CD4-positive, alpha-beta memory T cell (primary cell): ENCODE results near the gene FAAP100. TPM values are rescaled to one million over a fixed set of nuclear protein-coding genes. Genes with fewer than 3 reads are reported as not detected.

ENCODE experiments used
- CTCF ChIA-PET: fragments of 350-600 bp; sonication (Branson Sonifier 250); formaldehyde crosslinking; loops from one replicate; lab custom pipeline; 2021; ENCODE audit warnings: inconsistent platforms; ENCODE audit not compliant: partially characterized antibody; lab: Charles Lee
- POLR2A ChIA-PET: fragments of 350-600 bp; sonication (Branson Sonifier 250); formaldehyde crosslinking; loops from one replicate; lab custom pipeline; 2021; ENCODE audit not compliant: partially characterized antibody; lab: Charles Lee
- DNase-seq, 5 donors: peaks; one replicate each; pipeline versions ENCODE4 v3.0.0 to v3.0.0-alpha.2; 2020 to 2022; ENCODE audit warnings: mixed read lengths in 1 of 5
- H3K27ac ChIP-seq: one replicate; pipeline ENCODE4 v1.7.0; 2013; ENCODE audit warnings: low read depth, low read length
- H3K27me3 ChIP-seq: 2 replicates; pipeline ENCODE4 v1.7.0; 2013; ENCODE audit warnings: mild to moderate bottlenecking, low read length, moderate library complexity; ENCODE audit not compliant: insufficient read depth
- H3K36me3 ChIP-seq: 2 replicates; pipeline ENCODE4 v1.7.0; 2013; ENCODE audit warnings: mild to moderate bottlenecking, low read length, moderate library complexity; ENCODE audit not compliant: insufficient read depth
- H3K4me1 ChIP-seq: 2 replicates; pipeline ENCODE4 v1.7.0; 2013; ENCODE audit warnings: mild to moderate bottlenecking, low read length, moderate library complexity; ENCODE audit not compliant: insufficient read depth
- H3K4me3 ChIP-seq, 2 donors: one replicate each; pipeline ENCODE4 v1.7.0; 2013; ENCODE audit warnings: low read length in 2 of 2, mild to moderate bottlenecking in 1 of 2
- H3K9me3 ChIP-seq, 2 donors: one replicate each; pipeline ENCODE4 v1.7.0; 2013; ENCODE audit warnings: low read length in 2 of 2, control low read depth in 1 of 2; ENCODE audit not compliant: control insufficient read depth in 1 of 2
- H3K27ac Mint-ChIP-seq, 7 donors: one replicate each; pipeline ENCODE4 v1.8.0; 2020 to 2021; ENCODE audit warnings: mixed read lengths in 7 of 7, mild to moderate bottlenecking in 6 of 7, inconsistent platforms in 3 of 7, moderate library complexity in 3 of 7
- H3K27me3 Mint-ChIP-seq, 2 donors: one replicate each; pipeline ENCODE4 v1.8.0; 2020 to 2021; ENCODE audit warnings: mixed read lengths in 2 of 2
- H3K36me3 Mint-ChIP-seq, 2 donors: one replicate each; pipeline ENCODE4 v1.8.0; 2020 to 2021; ENCODE audit warnings: mixed read lengths in 2 of 2, inconsistent platforms in 1 of 2, mild to moderate bottlenecking in 1 of 2
- H3K4me1 Mint-ChIP-seq, 4 donors: one replicate each; pipeline ENCODE4 v1.8.0; 2020 to 2021; ENCODE audit warnings: mixed read lengths in 4 of 4, mild to moderate bottlenecking in 1 of 4
- H3K4me3 Mint-ChIP-seq, 8 donors: one replicate each; pipeline ENCODE4 v1.8.0; 2020 to 2021; ENCODE audit warnings: mixed read lengths in 8 of 8, mild to moderate bottlenecking in 7 of 8, moderate library complexity in 6 of 8, inconsistent platforms in 3 of 8
- H3K9me3 Mint-ChIP-seq, 8 donors: one replicate each; pipeline ENCODE4 v1.8.0; 2020 to 2021; ENCODE audit warnings: mixed read lengths in 8 of 8, mild to moderate bottlenecking in 5 of 8, inconsistent platforms in 3 of 8, moderate library complexity in 1 of 8
- intact Hi-C: fragments of 100-400 bp; cut with micrococcal nuclease; formaldehyde crosslinking; loops from one replicate; pipeline ENCODE4 v1.15.1; 2023
- polyA plus RNA-seq, 2 donors: library from polyadenylated mRNA; unstranded; fragments of 300-500 nt; fragmentation: Illumina TruSeq; gene quantifications; one replicate each; pipeline ENCODE4 v1.2.3, GENCODE V29; 2021
- total RNA-seq, 2 experiments: library from RNA; stranded (reverse); gene quantifications; one replicate each; pipeline ENCODE4 v1.2.3, GENCODE V29; 2021

FAAP100 gene
- total and polyA plus RNA-seq, 4 experiments from 2014 or later: 8.5 to 56.0 (median 33.9) TPM

DNA sequence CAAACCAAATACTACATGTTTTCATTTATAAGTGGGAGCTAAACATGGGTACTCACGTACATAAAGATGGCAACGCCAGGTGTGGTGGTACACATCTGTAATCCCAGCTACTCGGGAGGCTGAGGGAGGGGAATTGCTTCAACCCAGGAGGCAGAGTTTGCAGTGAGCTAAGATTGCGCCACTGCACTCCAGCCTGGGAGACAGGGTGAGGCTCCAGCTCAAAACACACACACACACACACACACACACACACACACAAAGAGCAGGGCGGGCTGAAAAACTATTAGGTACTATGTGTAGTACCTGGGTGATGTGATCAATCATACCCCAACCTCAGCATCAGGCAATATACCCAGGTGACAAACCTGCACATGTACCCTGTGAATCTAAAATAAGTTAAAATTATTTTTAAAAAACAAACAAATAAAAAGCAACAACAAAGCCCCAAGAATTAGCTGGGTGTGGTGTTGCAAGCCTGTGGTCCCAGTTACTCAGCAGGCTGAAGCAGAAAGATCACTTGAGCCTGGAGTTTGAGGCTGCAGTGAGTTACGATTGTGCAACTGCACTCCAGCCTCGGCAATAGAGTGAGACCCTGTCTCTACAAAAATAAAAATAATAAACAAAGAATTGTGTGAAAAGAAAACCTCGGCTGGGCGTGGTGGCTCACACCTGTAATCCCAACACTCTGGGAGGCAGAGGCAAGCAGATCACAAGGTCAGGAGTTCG, 11.9 kb upstream of the FAAP100 start:
- peaks cover 60% of the 10 kb centered on the region for H3K36me3 ChIP-seq

DNA sequence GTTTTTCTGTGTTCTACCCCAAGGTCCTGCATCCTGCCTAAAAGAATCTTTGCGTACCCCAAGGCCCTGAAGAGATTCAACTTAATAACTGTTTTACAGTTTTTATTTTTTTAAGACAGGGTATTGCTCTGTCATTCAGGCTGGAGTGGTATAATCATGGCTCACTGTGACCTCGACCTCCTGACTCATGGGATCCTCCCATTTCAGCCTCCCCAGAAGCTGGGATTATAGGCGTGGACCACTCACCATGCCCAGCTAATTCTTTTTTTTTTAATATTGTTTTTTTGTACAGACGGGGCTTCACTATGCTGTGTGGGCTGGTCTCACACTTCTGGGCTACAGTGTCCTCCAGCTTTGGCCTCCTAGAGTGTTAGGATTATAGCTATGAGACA, 9.3 kb upstream of the FAAP100 start:
- Mint-ChIP-seq H3K36me3 (peaks cover 23 to 59% of the 10 kb centered on the region in 2 donors), H3K27ac (no peak overlapping the region)
- CTCF ChIA-PET: interaction anchor here (1.5 kb wide), 1 partner anchor 40 kb away, joined by 6 read pairs; no protein-coding TSS in a partner anchor

More for the DNA sequence above, 11.9 kb upstream of the FAAP100 start:
- POLR2A ChIA-PET: interaction anchor here (0.9 to 1.4 kb wide), 2 partner anchors 11 to 55 kb away, joined by 3 to 4 read pairs; no protein-coding TSS in a partner anchor
- Histone ChIP-seq H3K27me3 (no peaks in the 10 kb centered on the region), H3K4me3 (no peak overlapping the region), H3K9me3 (no peaks in the 10 kb centered on the region), H3K27ac (no peak overlapping the region), H3K4me1 (no peaks in the 10 kb centered on the region)
- H3K9me3 Mint-ChIP-seq: no peaks in the 10 kb centered on the region
- H3K27ac Mint-ChIP-seq: no peak overlapping the region
- CTCF ChIA-PET: interaction anchor here (1.7 kb wide), 1 partner anchor 38 kb away, joined by 4 read pairs; no protein-coding TSS in a partner anchor
- H3K4me3 Mint-ChIP-seq: no peak overlapping the region
- intact Hi-C loops: no loop called here
- DNase-seq: no peak
- peaks cover 31 to 71% of the 10 kb centered on the region in 2 donors for H3K36me3 Mint-ChIP-seq
- H3K27me3 Mint-ChIP-seq: no peaks in the 10 kb centered on the region
- peaks cover 0 to 2% (median 0%) of the 10 kb centered on the region in 4 donors for H3K4me1 Mint-ChIP-seq

DNA sequence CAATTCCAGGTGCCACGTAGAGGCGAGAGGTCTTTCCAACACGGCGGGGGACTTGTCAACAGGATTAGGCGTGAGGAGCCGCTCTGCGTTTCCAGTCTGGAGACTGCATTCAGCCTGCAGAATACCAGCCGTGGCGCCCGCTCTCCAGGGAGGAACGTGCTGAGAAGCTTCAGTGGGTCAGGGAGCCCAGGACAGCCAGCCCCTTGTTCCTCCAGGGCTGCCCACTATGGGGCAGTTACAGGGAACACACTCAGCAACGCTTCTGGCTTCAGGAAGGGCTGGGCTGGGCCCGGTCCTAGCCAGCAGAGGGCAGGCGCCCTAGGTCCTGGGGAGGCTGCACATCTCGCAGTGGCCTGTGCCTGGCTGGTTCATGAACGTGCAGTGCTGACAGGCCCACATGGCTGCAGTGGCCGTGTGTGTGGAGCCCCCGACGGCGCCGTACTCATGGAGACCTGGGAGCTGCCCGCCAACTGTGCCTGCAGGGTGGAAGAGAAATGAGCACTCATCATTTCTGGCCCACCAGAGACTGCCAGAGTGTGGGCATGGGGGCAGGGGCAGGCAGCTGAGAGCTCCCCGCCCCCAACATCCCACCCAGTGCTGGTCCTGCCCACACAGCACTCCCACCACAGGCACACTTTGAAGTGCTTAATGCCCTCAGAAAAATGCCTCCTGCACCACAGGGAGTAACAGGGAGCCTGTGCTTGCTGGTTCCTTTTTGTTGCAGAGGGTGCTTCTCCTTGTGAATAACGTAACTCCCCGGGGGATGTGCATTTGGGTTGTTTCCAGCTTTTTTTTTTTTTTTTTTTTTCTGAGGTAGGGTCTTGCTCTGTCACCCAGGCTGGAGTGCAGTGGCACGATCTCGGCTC, 7.0 kb upstream of the FAAP100 start:
- Histone ChIP-seq H3K9me3 (no peaks in the 10 kb centered on the region), H3K36me3 (peaks cover 20% of the 10 kb centered on the region), H3K4me1 (peaks cover 3% of the 10 kb centered on the region), H3K27me3 (no peaks in the 10 kb centered on the region), H3K27ac (no peak overlapping the region), H3K4me3 (no peak overlapping the region)
- H3K27ac Mint-ChIP-seq: no peak overlapping the region
- CTCF ChIA-PET: no interaction called here
- no peak overlapping the region for H3K4me3 Mint-ChIP-seq
- H3K9me3 Mint-ChIP-seq: peaks cover 0 to 2% (median 0%) of the 10 kb centered on the region in 8 donors
- H3K36me3 Mint-ChIP-seq: peaks cover 12 to 38% of the 10 kb centered on the region in 2 donors
- intact Hi-C loops: no loop called here
- DNase-seq: no peak
- peaks cover 1 to 4% (median 2%) of the 10 kb centered on the region in 4 donors for H3K4me1 Mint-ChIP-seq
- POLR2A ChIA-PET: no interaction called here
- H3K27me3 Mint-ChIP-seq: no peaks in the 10 kb centered on the region

More for the DNA sequence above, 9.3 kb upstream of the FAAP100 start:
- DNase-seq: no peak
- Mint-ChIP-seq H3K9me3 (peaks cover 0 to 2% (median 0%) of the 10 kb centered on the region in 8 donors), H3K4me3 (no peak overlapping the region), H3K4me1 (peaks cover 0 to 2% (median 0%) of the 10 kb centered on the region in 4 donors), H3K27me3 (no peaks in the 10 kb centered on the region)
- no peaks in the 10 kb centered on the region for H3K4me1 ChIP-seq
- H3K36me3 ChIP-seq: peaks cover 40% of the 10 kb centered on the region
- no peak overlapping the region for H3K4me3 ChIP-seq
- no peaks in the 10 kb centered on the region for H3K27me3 ChIP-seq
- intact Hi-C loops: no loop called here
- H3K27ac ChIP-seq: no peak overlapping the region
- POLR2A ChIA-PET: interaction anchor here (0.6 to 2.4 kb wide), 2 partner anchors 9 to 23 kb away, joined by 5 to 8 read pairs; partner anchors contain the start of gene FAAP100
- H3K9me3 ChIP-seq: no peaks in the 10 kb centered on the region

DNA sequence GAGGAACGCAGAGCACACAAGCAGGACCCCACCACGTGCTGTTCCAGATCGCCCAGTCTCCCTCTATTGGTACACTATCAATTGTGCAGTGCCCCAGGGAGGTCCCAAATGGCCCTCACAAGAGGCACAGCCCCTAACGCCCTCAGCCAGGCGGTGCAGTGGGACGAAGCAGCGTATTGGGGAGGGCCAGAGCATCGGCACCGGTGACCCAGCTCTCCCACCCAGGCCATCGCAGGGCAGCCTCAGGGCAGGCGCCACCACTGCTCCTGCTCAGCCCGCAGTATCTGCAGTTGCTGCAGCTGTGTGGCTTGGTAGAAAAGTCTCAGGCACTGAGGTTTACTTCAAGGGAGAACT, 5.9 kb upstream of the FAAP100 start:
- ChIA-PET POLR2A (interaction anchor here (9.1 kb wide), 1 partner anchor 46 kb away, joined by 138 read pairs; the partner anchor contains the start of gene ACTG1), CTCF (no interaction called here)
- H3K4me3 Mint-ChIP-seq: no peak overlapping the region
- Histone ChIP-seq H3K4me3 (no peak overlapping the region), H3K4me1 (peaks cover 14% of the 10 kb centered on the region), H3K36me3 (peaks cover 13% of the 10 kb centered on the region), H3K27ac (no peak overlapping the region), H3K9me3 (no peaks in the 10 kb centered on the region), H3K27me3 (no peaks in the 10 kb centered on the region)
- H3K27ac Mint-ChIP-seq: peak overlapping the region in 2 of 7 donors; percentile 35 to 37
- intact Hi-C loops: no loop called here
- DNase-seq: no peak
- peaks cover 11 to 15% (median 12%) of the 10 kb centered on the region in 4 donors for H3K4me1 Mint-ChIP-seq
- H3K27me3 Mint-ChIP-seq: no peaks in the 10 kb centered on the region
- peaks cover 12 to 36% of the 10 kb centered on the region in 2 donors for H3K36me3 Mint-ChIP-seq
- H3K9me3 Mint-ChIP-seq: peaks cover 0 to 2% (median 0%) of the 10 kb centered on the region in 8 donors

DNA sequence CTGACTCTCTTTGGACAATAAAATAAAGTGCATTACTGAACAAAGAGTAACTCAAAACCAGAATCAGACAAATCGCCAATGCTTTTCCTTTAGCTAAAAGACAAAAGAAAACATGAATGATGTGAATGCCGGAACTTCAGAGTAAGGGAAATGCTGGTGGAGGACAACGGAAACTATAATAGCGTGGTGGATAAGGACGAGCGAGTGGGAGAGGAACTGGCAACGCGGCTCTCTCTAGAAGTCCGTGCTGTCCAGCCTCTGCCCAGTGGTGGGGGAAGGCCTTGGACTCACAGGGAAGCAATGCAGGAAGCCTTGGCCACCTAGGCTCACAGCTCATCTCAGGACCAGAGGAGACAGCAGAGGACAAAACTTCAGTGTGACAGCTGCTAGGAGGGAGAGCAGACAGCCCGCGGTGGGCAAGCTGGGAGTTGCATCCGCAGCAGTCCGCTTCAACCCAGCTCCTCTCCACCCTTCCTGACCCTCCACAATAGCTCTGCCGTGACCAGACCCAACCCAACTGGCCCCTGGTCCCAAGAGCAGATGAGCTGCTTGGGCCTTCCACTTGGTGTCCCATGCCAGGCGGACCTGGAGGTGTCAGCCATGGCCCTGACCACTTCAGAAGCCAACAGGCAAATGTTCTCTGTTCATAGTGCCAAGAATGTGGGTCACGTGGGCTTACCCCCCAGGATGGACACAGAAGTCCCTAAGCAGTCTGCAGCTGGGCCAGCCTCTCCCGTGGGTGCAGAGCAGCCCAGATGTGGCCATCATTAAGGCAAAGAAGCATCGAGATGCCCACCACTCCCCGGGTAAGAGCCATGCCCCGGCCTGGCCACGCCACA, 5.3 kb upstream of the FAAP100 start:
- Histone ChIP-seq H3K4me1 (peaks cover 14% of the 10 kb centered on the region), H3K27me3 (no peaks in the 10 kb centered on the region), H3K4me3 (no peak overlapping the region), H3K27ac (no peak overlapping the region), H3K36me3 (peaks cover 13% of the 10 kb centered on the region), H3K9me3 (no peaks in the 10 kb centered on the region)
- ChIA-PET CTCF (no interaction called here), POLR2A (interaction anchor here (9.1 kb wide), 1 partner anchor 46 kb away, joined by 138 read pairs; the partner anchor contains the start of gene ACTG1)
- DNase-seq: no peak
- H3K27me3 Mint-ChIP-seq: no peaks in the 10 kb centered on the region
- peaks cover 12 to 38% of the 10 kb centered on the region in 2 donors for H3K36me3 Mint-ChIP-seq
- H3K4me1 Mint-ChIP-seq: peaks cover 11 to 19% (median 13%) of the 10 kb centered on the region in 4 donors
- H3K4me3 Mint-ChIP-seq: peak overlapping the region in 1 of 8 donors; percentile 22
- peaks cover 0 to 2% (median 0%) of the 10 kb centered on the region in 8 donors for H3K9me3 Mint-ChIP-seq
- intact Hi-C loops: no loop called here
- peak overlapping the region in 2 of 7 donors; percentile 21 to 37 for H3K27ac Mint-ChIP-seq

DNA sequence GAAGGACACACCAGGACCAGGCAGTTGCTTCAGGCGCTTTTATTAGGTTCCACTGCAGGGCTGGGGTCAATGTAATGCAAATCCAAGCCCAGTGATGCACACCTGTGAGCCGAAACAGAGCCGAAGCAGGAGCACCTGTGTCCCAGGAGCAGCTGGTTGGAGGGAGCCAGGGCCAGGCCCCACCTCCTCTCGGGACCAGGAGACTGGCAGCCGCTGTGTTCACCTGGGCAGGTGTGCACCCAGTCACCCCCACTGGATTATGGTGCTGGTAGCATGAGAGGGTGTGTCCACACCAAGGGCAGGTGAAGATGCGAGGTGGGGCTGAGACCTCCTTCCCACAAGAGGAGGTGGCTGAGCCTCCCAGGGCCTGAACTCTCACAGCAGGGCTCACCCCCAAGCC, 4.7 kb upstream of the FAAP100 start:
- H3K27ac ChIP-seq: no peak overlapping the region
- peaks cover 0 to 2% (median 0%) of the 10 kb centered on the region in 8 donors for H3K9me3 Mint-ChIP-seq
- POLR2A ChIA-PET: interaction anchor here (9.1 kb wide), 1 partner anchor 45 kb away, joined by 138 read pairs; the partner anchor contains the start of gene ACTG1
- H3K4me3 ChIP-seq: no peak overlapping the region
- no peaks in the 10 kb centered on the region for H3K9me3 ChIP-seq
- H3K27me3 ChIP-seq: no peaks in the 10 kb centered on the region
- H3K27me3 Mint-ChIP-seq: no peaks in the 10 kb centered on the region
- H3K4me3 Mint-ChIP-seq: no peak overlapping the region
- CTCF ChIA-PET: no interaction called here
- no peak for DNase-seq
- intact Hi-C loops: no loop called here
- H3K4me1 Mint-ChIP-seq: peaks cover 11 to 19% (median 13%) of the 10 kb centered on the region in 4 donors
- H3K36me3 Mint-ChIP-seq: peaks cover 12 to 35% of the 10 kb centered on the region in 2 donors
- H3K36me3 ChIP-seq: peaks cover 13% of the 10 kb centered on the region
- peaks cover 14% of the 10 kb centered on the region for H3K4me1 ChIP-seq
- H3K27ac Mint-ChIP-seq: peak overlapping the region in 1 of 7 donors; percentile 21
